H1 (cell line): ENCODE results near the gene NUTM1. TPM values are rescaled to one million over a fixed set of nuclear protein-coding genes. Genes with fewer than 3 reads are reported as not detected.

Experiments
- JUND ChIP-seq: IDR thresholded peaks from 2 replicates; pipeline ENCODE4 v1.6.1; 2011; ENCODE audit warnings: mild to moderate bottlenecking, improper control_type of control experiment, low read length
- POLR2AphosphoS5 ChIP-seq: IDR thresholded peaks from 2 replicates; pipeline ENCODE4 v1.6.1; 2011; ENCODE audit warnings: low read depth, low read length
- RAD21 ChIP-seq, 2 experiments: IDR thresholded peaks in 1 of 2; conservative IDR thresholded peaks in 1 of 2; 2 replicates each; pipeline ENCODE4 v1.6.1; 2011; ENCODE audit warnings: low read depth in 2 of 2, low read length in 2 of 2, improper control_type of control experiment in 1 of 2, inconsistent platforms in 1 of 2, mild to moderate bottlenecking in 1 of 2, moderate library complexity in 1 of 2
- SP1 ChIP-seq: IDR thresholded peaks from 2 replicates; pipeline ENCODE4 v1.6.1; 2011; ENCODE audit warnings: low read depth, low read length
- SRF ChIP-seq: IDR thresholded peaks from 2 replicates; pipeline ENCODE4 v1.6.1; 2011; ENCODE audit warnings: mild to moderate bottlenecking, low read depth, low read length, moderate library complexity
- polyA plus RNA-seq, 7 experiments: library from polyadenylated mRNA; depleted of rRNA in 3 of 7; stranded (reverse) in 5 of 7; unstranded in 2 of 7; fragments of >200 nt in 5 of 7; fragments of 200-250 nt in 2 of 7; gene quantifications; 1 replicate in 5 of 7; 2 replicates in 1 of 7; 4 replicates in 1 of 7; pipeline versions ENCODE4 v1.2.1 to v1.2.3, GENCODE V29; 2011 to 2013; ENCODE audit warnings: missing spikeins in 2 of 7, mixed read lengths in 2 of 7
- total RNA-seq: library from RNA; stranded (reverse); fragmentation: NEBNext Ultra II Directional; extraction: Animal tissue kit (Norgen Biotek cat#: 25700); gene quantifications from 2 replicates; pipeline ENCODE4 v1.2.1, GENCODE V29; 2021
- TF ChIP-seq, protein P1 (sequence below): fragments of 300-600 bp; sonication (generic); IDR thresholded peaks from 2 replicates; pipeline ENCODE4 v1.7.1; 2012; ENCODE audit warnings: low read length, moderate library complexity, mild to moderate bottlenecking, inconsistent platforms; ENCODE audit not compliant: insufficient replicate concordance
- TF ChIP-seq, protein P2 (sequence below): IDR thresholded peaks from 2 replicates; pipeline ENCODE4 v1.6.1; 2011; ENCODE audit warnings: low read length, improper control_type of control experiment

Gene NUTM1
- total and polyA plus RNA-seq, 2 of the 8 experiments (the other 6 are each of a cell fraction or from before 2014, with no cell fraction given) = 0.39 to 0.60 TPM

GRCh38 chr15:34360298-34360697, 17.2 kb downstream of the NUTM1 start (continued):
- TF ChIP-seq, protein P1, sequence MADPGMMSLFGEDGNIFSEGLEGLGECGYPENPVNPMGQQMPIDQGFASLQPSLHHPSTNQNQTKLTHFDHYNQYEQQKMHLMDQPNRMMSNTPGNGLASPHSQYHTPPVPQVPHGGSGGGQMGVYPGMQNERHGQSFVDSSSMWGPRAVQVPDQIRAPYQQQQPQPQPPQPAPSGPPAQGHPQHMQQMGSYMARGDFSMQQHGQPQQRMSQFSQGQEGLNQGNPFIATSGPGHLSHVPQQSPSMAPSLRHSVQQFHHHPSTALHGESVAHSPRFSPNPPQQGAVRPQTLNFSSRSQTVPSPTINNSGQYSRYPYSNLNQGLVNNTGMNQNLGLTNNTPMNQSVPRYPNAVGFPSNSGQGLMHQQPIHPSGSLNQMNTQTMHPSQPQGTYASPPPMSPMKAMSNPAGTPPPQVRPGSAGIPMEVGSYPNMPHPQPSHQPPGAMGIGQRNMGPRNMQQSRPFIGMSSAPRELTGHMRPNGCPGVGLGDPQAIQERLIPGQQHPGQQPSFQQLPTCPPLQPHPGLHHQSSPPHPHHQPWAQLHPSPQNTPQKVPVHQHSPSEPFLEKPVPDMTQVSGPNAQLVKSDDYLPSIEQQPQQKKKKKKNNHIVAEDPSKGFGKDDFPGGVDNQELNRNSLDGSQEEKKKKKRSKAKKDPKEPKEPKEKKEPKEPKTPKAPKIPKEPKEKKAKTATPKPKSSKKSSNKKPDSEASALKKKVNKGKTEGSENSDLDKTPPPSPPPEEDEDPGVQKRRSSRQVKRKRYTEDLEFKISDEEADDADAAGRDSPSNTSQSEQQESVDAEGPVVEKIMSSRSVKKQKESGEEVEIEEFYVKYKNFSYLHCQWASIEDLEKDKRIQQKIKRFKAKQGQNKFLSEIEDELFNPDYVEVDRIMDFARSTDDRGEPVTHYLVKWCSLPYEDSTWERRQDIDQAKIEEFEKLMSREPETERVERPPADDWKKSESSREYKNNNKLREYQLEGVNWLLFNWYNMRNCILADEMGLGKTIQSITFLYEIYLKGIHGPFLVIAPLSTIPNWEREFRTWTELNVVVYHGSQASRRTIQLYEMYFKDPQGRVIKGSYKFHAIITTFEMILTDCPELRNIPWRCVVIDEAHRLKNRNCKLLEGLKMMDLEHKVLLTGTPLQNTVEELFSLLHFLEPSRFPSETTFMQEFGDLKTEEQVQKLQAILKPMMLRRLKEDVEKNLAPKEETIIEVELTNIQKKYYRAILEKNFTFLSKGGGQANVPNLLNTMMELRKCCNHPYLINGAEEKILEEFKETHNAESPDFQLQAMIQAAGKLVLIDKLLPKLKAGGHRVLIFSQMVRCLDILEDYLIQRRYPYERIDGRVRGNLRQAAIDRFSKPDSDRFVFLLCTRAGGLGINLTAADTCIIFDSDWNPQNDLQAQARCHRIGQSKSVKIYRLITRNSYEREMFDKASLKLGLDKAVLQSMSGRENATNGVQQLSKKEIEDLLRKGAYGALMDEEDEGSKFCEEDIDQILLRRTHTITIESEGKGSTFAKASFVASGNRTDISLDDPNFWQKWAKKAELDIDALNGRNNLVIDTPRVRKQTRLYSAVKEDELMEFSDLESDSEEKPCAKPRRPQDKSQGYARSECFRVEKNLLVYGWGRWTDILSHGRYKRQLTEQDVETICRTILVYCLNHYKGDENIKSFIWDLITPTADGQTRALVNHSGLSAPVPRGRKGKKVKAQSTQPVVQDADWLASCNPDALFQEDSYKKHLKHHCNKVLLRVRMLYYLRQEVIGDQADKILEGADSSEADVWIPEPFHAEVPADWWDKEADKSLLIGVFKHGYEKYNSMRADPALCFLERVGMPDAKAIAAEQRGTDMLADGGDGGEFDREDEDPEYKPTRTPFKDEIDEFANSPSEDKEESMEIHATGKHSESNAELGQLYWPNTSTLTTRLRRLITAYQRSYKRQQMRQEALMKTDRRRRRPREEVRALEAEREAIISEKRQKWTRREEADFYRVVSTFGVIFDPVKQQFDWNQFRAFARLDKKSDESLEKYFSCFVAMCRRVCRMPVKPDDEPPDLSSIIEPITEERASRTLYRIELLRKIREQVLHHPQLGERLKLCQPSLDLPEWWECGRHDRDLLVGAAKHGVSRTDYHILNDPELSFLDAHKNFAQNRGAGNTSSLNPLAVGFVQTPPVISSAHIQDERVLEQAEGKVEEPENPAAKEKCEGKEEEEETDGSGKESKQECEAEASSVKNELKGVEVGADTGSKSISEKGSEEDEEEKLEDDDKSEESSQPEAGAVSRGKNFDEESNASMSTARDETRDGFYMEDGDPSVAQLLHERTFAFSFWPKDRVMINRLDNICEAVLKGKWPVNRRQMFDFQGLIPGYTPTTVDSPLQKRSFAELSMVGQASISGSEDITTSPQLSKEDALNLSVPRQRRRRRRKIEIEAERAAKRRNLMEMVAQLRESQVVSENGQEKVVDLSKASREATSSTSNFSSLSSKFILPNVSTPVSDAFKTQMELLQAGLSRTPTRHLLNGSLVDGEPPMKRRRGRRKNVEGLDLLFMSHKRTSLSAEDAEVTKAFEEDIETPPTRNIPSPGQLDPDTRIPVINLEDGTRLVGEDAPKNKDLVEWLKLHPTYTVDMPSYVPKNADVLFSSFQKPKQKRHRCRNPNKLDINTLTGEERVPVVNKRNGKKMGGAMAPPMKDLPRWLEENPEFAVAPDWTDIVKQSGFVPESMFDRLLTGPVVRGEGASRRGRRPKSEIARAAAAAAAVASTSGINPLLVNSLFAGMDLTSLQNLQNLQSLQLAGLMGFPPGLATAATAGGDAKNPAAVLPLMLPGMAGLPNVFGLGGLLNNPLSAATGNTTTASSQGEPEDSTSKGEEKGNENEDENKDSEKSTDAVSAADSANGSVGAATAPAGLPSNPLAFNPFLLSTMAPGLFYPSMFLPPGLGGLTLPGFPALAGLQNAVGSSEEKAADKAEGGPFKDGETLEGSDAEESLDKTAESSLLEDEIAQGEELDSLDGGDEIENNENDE = no peak
- TF ChIP-seq POLR2AphosphoS5 = no peak
- 0 out of 2 replicates have a peak, but pooled peaks have one; percentile 30 for TF ChIP-seq JUND
- no peak for TF ChIP-seq SP1
- no peak for TF ChIP-seq SRF
- TF ChIP-seq, protein P2, sequence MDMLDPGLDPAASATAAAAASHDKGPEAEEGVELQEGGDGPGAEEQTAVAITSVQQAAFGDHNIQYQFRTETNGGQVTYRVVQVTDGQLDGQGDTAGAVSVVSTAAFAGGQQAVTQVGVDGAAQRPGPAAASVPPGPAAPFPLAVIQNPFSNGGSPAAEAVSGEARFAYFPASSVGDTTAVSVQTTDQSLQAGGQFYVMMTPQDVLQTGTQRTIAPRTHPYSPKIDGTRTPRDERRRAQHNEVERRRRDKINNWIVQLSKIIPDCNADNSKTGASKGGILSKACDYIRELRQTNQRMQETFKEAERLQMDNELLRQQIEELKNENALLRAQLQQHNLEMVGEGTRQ = no peak
- TF ChIP-seq RAD21 (IDR thresholded peaks at IDR 0.05 in 1 of 2, conservative IDR thresholded peaks at IDR 0.05 in 1 of 2; ENCODE audit: low read depth in 2 of 2, low read length in 2 of 2) = peak; percentile 13 to 44; a peak in 3 of 4 replicates
